ENCODE measurements around the gene PES1. TPM values are rescaled to one million over a fixed set of nuclear protein-coding genes. Genes with fewer than 3 reads are reported as not detected.

PES1 gene
- total RNA-seq, 1 donor from 2014 or later: 73.5 TPM

- H3K27ac Mint-ChIP-seq (ENCODE audit: unreplicated experiment): peak overlapping the region; percentile 89
- TF ChIP-seq CTCF (IDR thresholded peaks at IDR 0.05): no peak
- H3K4me3 Mint-ChIP-seq (ENCODE audit: unreplicated experiment): peak overlapping the region; percentile 80
- H3K36me3 Mint-ChIP-seq (ENCODE audit: unreplicated experiment): peaks cover 9% of the 10 kb centered on the region
- peaks cover 48% of the 10 kb centered on the region for H3K4me1 Mint-ChIP-seq (ENCODE audit: unreplicated experiment)
- H3K9me3 Mint-ChIP-seq (ENCODE audit: unreplicated experiment): no peaks in the 10 kb centered on the region
- no peak for DNase-seq (ENCODE audit: extremely low spot score, unreplicated experiment)
- no peaks in the 10 kb centered on the region for H3K27me3 Mint-ChIP-seq (ENCODE audit: unreplicated experiment)
Measured at GRCh38 chr22:30607939-30608338, 16.2 kb upstream of the PES1 start.

- TF ChIP-seq CTCF (IDR thresholded peaks at IDR 0.05): no peak
- H3K4me1 Mint-ChIP-seq (ENCODE audit: unreplicated experiment): peaks cover 48% of the 10 kb centered on the region
- peak overlapping the region; percentile 89 for H3K27ac Mint-ChIP-seq (ENCODE audit: unreplicated experiment)
- peaks cover 9% of the 10 kb centered on the region for H3K36me3 Mint-ChIP-seq (ENCODE audit: unreplicated experiment)
- H3K9me3 Mint-ChIP-seq (ENCODE audit: unreplicated experiment): no peaks in the 10 kb centered on the region
- DNase-seq (ENCODE audit: extremely low spot score, unreplicated experiment): no peak
- H3K4me3 Mint-ChIP-seq (ENCODE audit: unreplicated experiment): peak overlapping the region; percentile 80
- H3K27me3 Mint-ChIP-seq (ENCODE audit: unreplicated experiment): no peaks in the 10 kb centered on the region
Measured at GRCh38 chr22:30607300-30607930, 15.7 kb upstream of the PES1 start.

- peaks cover 48% of the 10 kb centered on the region for H3K4me1 Mint-ChIP-seq (ENCODE audit: unreplicated experiment)
Measured at GRCh38 chr22:30606455-30607299, 15.0 kb upstream of the PES1 start, which contains the start of gene TCN2. TCN2 (plus strand) TSS chr22:30607174; CDS start chr22:30607332, 158 bp downstream.

GRCh38 chr22:30605449-30606110 is 13.9 kb upstream of the PES1 start:
- H3K4me3 Mint-ChIP-seq (ENCODE audit: unreplicated experiment): no peak overlapping the region
- DNase-seq (ENCODE audit: extremely low spot score, unreplicated experiment): no peak
- TF ChIP-seq CTCF (IDR thresholded peaks at IDR 0.05): peak; percentile 66
- H3K27ac Mint-ChIP-seq (ENCODE audit: unreplicated experiment): peak overlapping the region; percentile 38
- H3K27me3 Mint-ChIP-seq (ENCODE audit: unreplicated experiment): peaks cover 2% of the 10 kb centered on the region
- H3K9me3 Mint-ChIP-seq (ENCODE audit: unreplicated experiment): no peaks in the 10 kb centered on the region
- H3K4me1 Mint-ChIP-seq (ENCODE audit: unreplicated experiment): peaks cover 48% of the 10 kb centered on the region
- peaks cover 5% of the 10 kb centered on the region for H3K36me3 Mint-ChIP-seq (ENCODE audit: unreplicated experiment)

More at GRCh38 chr22:30606455-30607299, 15.0 kb upstream of the PES1 start, which contains the start of gene TCN2:
- Mint-ChIP-seq H3K27me3 (ENCODE audit: unreplicated experiment) (peaks cover 2% of the 10 kb centered on the region), H3K36me3 (ENCODE audit: unreplicated experiment) (peaks cover 6% of the 10 kb centered on the region), H3K27ac (ENCODE audit: unreplicated experiment) (peak within 1 kb of the TSS; percentile 89), H3K4me3 (ENCODE audit: unreplicated experiment) (peak within 1 kb of the TSS; percentile 80), H3K9me3 (ENCODE audit: unreplicated experiment) (no peaks in the 10 kb centered on the region)
- no peak for DNase-seq (ENCODE audit: extremely low spot score, unreplicated experiment)
- no peak for TF ChIP-seq CTCF (IDR thresholded peaks at IDR 0.05)

Data from osteocyte (in vitro differentiated cells).